Breast epithelium (tissue), 4 donors: ENCODE data around the gene COL5A1. TPM values are rescaled to one million over a fixed set of nuclear protein-coding genes. Genes with fewer than 3 reads are reported as not detected.

Experiments used
- DNase-seq, 2 donors: peaks; one replicate each; pipeline ENCODE4 v3.0.0-alpha.2; 2019; ENCODE audit warnings: low spot score in 2 of 2
- H3K27ac ChIP-seq, 2 donors: fragments of 200-600 bp; sonication (generic) in 1 of 2; one replicate each; pipeline ENCODE4 v1.5.1; 2016 to 2019; ENCODE audit warnings: mild to moderate bottlenecking in 1 of 2
- H3K27me3 ChIP-seq, 2 donors: fragments of 200-600 bp; sonication (generic) in 1 of 2; one replicate each; pipeline versions ENCODE4 v1.5.1 to v1.6.0; 2017 to 2019; ENCODE audit warnings: control low read depth in 1 of 2, mild to moderate bottlenecking in 1 of 2
- H3K36me3 ChIP-seq: fragments of 200-600 bp; one replicate; pipeline ENCODE4 v1.5.1; 2019
- H3K4me1 ChIP-seq, 2 donors: fragments of 200-600 bp; sonication (generic); one replicate each; pipeline ENCODE4 v1.5.1; 2016 to 2019; ENCODE audit warnings: control low read depth in 1 of 2
- H3K4me3 ChIP-seq, 3 donors: fragments of 200-600 bp; sonication (generic); 1 replicate in 2 of 3; 2 replicates in 1 of 3; pipeline ENCODE4 v1.5.1; 2016 to 2019; ENCODE audit warnings: mild to moderate bottlenecking in 3 of 3, moderate library complexity in 2 of 3
- H3K9me3 ChIP-seq, 2 donors: fragments of 200-600 bp; sonication (generic) in 1 of 2; one replicate each; pipeline ENCODE4 v1.5.1; 2016 to 2019; ENCODE audit warnings: control low read depth in 1 of 2
- POLR2A ChIP-seq: fragments of 450-650 bp; IDR thresholded peaks from one replicate; pipeline ENCODE4 v1.6.1; 2016; ENCODE audit warnings: antibody characterized with exemption, mild to moderate bottlenecking, moderate library complexity
- POLR2AphosphoS5 ChIP-seq, 3 donors: sonication (generic); formaldehyde crosslinking; IDR thresholded peaks; one replicate each; pipeline ENCODE4 v1.6.1; 2017; ENCODE audit warnings: antibody characterized with exemption in 3 of 3
- intact Hi-C: fragments of 100-400 bp; cut with DNase I; formaldehyde crosslinking; loops from one replicate; pipeline ENCODE4 v1.15.1; 2023; ENCODE audit warnings: low total_unique reads
- total RNA-seq, 3 donors: library from RNA; depleted of rRNA; stranded (reverse); fragments of >200 nt; gene quantifications; one replicate each; pipeline ENCODE4 v1.1.0, GENCODE V29; 2016
- TF ChIP-seq, protein P1 (sequence below), 3 donors: fragments of 450-650 bp; IDR thresholded peaks; one replicate each; pipeline ENCODE4 v1.5.1; 2016 to 2017; ENCODE audit warnings: antibody characterized with exemption in 3 of 3, mild to moderate bottlenecking in 3 of 3, moderate library complexity in 3 of 3

The COL5A1 gene
- total RNA-seq, 3 donors from 2014 or later: 12.1 to 17.0 (median 15.4) TPM

DNA sequence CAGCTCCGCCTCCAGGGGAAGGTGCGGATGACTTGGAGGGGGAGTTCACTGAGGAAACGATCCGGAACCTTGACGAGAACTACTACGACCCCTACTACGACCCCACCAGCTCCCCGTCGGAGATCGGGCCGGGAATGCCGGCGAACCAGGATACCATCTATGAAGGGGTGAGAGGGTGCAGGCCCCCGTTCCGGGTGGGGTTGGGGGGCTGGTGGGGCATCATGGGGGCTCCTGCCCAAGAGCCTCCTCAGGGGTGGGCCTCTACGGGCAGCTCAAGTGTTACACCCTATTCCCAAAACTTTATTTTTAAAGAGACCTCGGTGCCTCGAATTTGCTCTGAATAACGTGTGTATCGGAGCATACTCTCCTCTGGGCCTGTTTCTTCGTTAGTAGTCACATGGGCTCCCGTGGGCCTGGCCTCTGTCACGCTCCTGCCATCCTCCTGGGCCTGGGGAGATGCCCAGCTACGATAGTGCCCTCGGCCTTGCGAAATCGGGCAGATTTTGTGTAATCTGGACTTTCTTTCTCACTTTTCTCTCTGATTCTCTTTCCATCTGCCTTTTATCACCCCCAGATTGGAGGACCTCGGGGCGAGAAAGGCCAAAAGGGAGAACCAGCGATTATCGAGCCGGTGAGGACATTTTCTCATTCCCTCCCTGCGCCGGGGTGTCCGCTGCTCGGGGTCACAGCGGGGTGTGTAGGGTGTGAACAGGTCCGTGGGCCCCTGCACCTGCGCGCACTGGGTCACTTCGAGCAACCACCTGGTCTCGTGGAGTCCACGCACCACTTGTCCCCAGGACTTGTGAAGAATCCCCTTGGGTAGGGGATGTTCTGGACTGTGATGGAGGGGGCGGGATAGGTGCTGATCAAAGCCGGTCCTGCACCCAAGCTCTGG, 90.1 kb downstream of the COL5A1 start:
- H3K4me1 ChIP-seq: no peaks in the 10 kb centered on the region
- intact Hi-C loops: loop anchor here (10.0 kb wide), 1 partner anchor 277 kb away; no protein-coding TSS in a partner anchor

DNA sequence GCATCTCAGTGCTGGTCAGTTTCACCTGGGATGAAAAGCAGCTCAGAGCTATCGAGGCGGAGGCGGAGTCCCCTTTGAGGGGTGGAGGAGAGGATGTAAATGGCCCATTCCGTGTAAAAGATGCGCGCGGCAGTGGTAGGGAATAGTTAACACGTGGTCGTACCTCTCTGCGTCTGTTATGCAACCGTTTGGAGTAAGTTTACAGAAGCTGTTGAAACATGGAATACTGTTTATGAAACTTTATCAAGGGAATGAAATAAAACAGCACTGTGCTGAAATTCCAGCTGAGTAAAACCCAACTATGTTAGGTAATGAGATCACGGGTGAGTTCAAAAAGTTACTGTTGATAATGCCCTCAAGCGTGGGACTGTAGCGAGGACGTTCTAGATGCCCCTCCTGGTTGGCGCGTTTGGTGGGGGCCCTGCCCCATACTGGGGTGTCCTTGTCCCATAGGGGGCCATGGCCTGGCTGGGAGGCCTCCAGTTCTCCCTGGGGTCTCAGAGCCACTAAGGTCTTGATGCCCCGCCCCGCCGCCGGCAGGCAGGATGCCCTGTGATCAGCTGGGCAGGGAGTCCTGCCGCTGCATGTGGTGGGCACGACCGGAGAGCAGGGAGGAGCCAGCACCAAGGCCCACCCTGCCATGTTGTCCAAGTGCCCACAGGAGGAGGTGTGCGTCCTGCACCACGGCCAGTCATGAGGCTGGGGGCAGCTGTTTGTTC, 90.9 kb downstream of the COL5A1 start:
- no peak for TF ChIP-seq POLR2A
- peak in 1 of 3 donors; percentile 8 for TF ChIP-seq POLR2AphosphoS5 (IDR thresholded peaks at IDR 0.05)
- intact Hi-C loops: loop anchor here (10.0 kb wide), 1 partner anchor 278 kb away; no protein-coding TSS in a partner anchor
- Histone ChIP-seq H3K36me3 (no peaks in the 10 kb centered on the region), H3K4me1 (no peaks in the 10 kb centered on the region), H3K4me3 (no peak overlapping the region), H3K9me3 (no peaks in the 10 kb centered on the region), H3K27ac (peak overlapping the region in 1 of 2 donors; percentile 43), H3K27me3 (no peaks in the 10 kb centered on the region)
- DNase-seq: no peak

More for the DNA sequence above, 90.1 kb downstream of the COL5A1 start:
- H3K36me3 ChIP-seq: no peaks in the 10 kb centered on the region
- no peaks in the 10 kb centered on the region for H3K27me3 ChIP-seq
- no peak overlapping the region for H3K27ac ChIP-seq
- no peak overlapping the region for H3K4me3 ChIP-seq
- no peak for DNase-seq
- TF ChIP-seq, protein P1, sequence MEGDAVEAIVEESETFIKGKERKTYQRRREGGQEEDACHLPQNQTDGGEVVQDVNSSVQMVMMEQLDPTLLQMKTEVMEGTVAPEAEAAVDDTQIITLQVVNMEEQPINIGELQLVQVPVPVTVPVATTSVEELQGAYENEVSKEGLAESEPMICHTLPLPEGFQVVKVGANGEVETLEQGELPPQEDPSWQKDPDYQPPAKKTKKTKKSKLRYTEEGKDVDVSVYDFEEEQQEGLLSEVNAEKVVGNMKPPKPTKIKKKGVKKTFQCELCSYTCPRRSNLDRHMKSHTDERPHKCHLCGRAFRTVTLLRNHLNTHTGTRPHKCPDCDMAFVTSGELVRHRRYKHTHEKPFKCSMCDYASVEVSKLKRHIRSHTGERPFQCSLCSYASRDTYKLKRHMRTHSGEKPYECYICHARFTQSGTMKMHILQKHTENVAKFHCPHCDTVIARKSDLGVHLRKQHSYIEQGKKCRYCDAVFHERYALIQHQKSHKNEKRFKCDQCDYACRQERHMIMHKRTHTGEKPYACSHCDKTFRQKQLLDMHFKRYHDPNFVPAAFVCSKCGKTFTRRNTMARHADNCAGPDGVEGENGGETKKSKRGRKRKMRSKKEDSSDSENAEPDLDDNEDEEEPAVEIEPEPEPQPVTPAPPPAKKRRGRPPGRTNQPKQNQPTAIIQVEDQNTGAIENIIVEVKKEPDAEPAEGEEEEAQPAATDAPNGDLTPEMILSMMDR (IDR thresholded peaks at IDR 0.05): no peak
- TF ChIP-seq POLR2AphosphoS5 (IDR thresholded peaks at IDR 0.05): no peak
- no peak for TF ChIP-seq POLR2A
- H3K9me3 ChIP-seq: no peaks in the 10 kb centered on the region

DNA sequence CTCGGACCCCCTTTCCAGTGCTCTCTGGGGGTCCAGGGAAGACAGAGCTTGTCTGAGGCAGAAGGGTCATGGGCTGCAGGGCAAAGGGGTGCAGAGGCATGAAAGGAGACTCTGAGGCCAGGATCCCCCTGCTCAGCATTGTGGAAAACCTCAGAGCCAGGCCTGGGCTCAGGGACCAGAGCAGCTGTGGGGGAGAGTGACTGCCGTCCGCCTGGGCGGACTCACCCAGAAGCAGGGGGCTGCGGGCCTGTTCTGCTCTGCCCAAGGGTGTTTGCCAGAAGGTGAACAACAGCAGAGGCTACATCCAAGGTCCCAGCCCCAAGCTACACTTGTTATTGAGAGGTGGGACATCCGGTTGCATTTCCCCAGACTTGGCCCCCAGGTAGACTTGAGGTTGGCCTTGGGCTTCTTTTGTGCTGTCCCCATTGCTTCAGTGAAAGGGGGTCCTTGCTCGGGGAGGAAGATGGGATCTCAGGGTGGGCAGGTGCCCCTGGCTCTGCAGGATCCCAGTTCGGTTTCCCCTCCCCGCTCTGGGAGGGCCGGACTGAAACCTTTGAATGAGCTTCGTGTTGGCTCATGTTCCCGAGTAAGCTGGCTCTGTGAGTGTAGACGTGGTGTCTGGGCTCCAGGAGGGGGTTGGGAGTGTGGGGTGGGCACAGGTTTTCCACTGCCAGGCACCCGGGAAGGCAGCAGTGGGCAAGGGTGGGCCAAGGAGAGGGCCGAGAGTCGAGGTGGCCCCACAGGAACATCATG, 92.1 kb downstream of the COL5A1 start:
- Histone ChIP-seq H3K27me3 (no peaks in the 10 kb centered on the region), H3K4me3 (no peak overlapping the region), H3K27ac (peak overlapping the region in 1 of 2 donors; percentile 30), H3K36me3 (no peaks in the 10 kb centered on the region), H3K4me1 (no peaks in the 10 kb centered on the region), H3K9me3 (no peaks in the 10 kb centered on the region)
- TF ChIP-seq POLR2A (no peak), POLR2AphosphoS5 (IDR thresholded peaks at IDR 0.05) (no peak)
- TF ChIP-seq, protein P1 (IDR thresholded peaks at IDR 0.05): no peak
- no peak for DNase-seq
- intact Hi-C loops: loop anchor here (10.0 kb wide), 1 partner anchor 279 kb away; no protein-coding TSS in a partner anchor

DNA sequence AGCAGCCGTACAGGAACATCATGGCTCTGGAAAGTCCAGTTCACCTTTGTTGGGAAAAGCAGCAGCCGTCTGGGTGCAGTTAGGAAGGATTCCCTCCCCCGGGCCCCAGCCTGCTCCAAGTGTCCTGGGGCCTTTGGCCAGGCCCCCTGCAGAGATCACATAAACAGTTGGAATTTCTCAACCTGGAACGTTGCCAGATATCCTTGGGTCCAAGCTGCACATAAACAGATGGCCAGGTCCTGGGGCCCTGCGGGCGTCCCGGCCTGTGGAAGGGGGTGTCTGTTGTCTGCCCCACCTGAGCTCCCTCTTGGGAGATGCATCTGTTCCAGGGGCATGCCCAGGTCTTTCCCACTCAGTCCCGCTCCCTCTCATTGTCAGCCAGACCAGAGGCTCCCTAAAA, 92.7 kb downstream of the COL5A1 start:
- peak in 1 of 3 donors; percentile 16 for TF ChIP-seq POLR2AphosphoS5 (IDR thresholded peaks at IDR 0.05)
- TF ChIP-seq, protein P1 (IDR thresholded peaks at IDR 0.05): no peak
- no peaks in the 10 kb centered on the region for H3K36me3 ChIP-seq
- H3K27me3 ChIP-seq: no peaks in the 10 kb centered on the region
- no peaks in the 10 kb centered on the region for H3K4me1 ChIP-seq
- no peaks in the 10 kb centered on the region for H3K9me3 ChIP-seq
- H3K4me3 ChIP-seq: no peak overlapping the region
- intact Hi-C loops: loop anchor here (10.0 kb wide), 1 partner anchor 279 kb away; no protein-coding TSS in a partner anchor
- no peak for DNase-seq
- peak overlapping the region in 1 of 2 donors; percentile 30 for H3K27ac ChIP-seq
